Astrocyte of the cerebellum (primary cell): ENCODE measurements around the gene NOL11.

Source experiments
- DNase-seq: peaks from one replicate; pipeline ENCODE4 v3.0.0-alpha.2; 2011; ENCODE audit warnings: low read depth
- H3K4me3 ChIP-seq: 2 replicates; pipeline ENCODE4 v1.5.1; 2011; ENCODE audit warnings: mild to moderate bottlenecking, low read depth, low read length, moderate library complexity
- in situ Hi-C: cut with HindIII; loops from 2 replicates; pipeline ENCODE4 v1.10.0; 2017; ENCODE audit warnings: low sequenced_read_pairs
- TF ChIP-seq, protein P1 (sequence below): IDR thresholded peaks from 2 replicates; pipeline ENCODE4 v1.5.1; 2012; ENCODE audit warnings: low read length, low read depth, moderate library complexity, mild to moderate bottlenecking; ENCODE audit errors: missing control alignments

Gene NOL11

DNA sequence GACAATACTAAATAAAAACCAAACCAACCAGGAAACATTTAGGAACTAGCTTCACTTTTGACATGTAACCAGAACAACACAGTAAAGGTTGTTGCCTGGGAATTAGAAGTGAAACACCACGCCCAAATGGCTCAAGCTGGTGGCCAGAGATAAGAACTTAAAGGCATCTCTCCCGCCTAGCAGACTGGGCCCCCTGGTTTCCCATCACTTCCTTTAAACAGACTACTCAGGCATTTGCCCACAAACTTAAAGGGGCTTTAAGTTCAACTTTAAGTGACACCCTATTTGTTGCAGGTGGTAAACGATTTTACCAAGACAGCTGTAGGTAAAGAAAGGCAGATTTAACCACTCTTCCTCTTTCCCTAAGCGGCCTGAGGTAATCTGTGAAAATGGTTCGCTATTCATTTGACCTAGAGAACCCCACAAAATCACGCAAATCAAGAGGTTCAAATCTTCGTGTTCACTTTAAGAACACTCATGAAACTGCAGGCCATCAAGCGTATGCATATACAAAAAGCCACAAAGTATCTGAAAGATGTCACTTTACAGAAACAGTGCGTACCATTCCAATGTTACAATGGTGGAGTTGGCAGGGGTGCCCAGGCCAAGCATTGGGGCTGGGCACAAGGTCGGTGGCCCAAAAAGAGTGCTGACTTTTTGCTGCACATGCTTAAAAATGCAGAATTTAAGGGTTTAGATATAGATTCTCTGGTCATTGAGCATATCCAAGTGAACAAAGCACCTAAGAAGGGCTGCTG is 66.8 kb downstream of the NOL11 start:
- TF ChIP-seq, protein P1, sequence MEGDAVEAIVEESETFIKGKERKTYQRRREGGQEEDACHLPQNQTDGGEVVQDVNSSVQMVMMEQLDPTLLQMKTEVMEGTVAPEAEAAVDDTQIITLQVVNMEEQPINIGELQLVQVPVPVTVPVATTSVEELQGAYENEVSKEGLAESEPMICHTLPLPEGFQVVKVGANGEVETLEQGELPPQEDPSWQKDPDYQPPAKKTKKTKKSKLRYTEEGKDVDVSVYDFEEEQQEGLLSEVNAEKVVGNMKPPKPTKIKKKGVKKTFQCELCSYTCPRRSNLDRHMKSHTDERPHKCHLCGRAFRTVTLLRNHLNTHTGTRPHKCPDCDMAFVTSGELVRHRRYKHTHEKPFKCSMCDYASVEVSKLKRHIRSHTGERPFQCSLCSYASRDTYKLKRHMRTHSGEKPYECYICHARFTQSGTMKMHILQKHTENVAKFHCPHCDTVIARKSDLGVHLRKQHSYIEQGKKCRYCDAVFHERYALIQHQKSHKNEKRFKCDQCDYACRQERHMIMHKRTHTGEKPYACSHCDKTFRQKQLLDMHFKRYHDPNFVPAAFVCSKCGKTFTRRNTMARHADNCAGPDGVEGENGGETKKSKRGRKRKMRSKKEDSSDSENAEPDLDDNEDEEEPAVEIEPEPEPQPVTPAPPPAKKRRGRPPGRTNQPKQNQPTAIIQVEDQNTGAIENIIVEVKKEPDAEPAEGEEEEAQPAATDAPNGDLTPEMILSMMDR, result no peak
- no peak overlapping the region for H3K4me3 ChIP-seq
- DNase-seq, result no peak
- in situ Hi-C loops, result no loop called here

DNA sequence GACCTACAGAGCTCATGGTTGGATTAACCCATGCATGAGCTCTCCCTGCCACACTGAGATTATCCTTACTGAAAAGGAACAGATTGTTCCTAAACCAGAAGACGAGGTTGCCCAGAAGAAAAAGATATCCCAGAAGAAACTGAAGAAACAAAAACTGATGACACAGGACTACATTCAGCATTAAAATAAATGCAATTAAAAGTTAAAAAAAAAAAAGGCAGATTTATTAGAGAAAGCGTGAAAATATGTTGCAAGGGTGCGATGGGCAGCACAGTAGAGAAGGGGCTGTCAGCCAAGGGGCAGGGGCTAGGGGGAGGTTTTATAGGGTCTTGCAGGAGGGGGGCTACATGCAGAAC is 67.4 kb downstream of the NOL11 start:
- in situ Hi-C loops, result no loop called here
- DNase-seq, result no peak
- TF ChIP-seq, protein P1, result no peak
- H3K4me3 ChIP-seq, result no peak overlapping the region

DNA sequence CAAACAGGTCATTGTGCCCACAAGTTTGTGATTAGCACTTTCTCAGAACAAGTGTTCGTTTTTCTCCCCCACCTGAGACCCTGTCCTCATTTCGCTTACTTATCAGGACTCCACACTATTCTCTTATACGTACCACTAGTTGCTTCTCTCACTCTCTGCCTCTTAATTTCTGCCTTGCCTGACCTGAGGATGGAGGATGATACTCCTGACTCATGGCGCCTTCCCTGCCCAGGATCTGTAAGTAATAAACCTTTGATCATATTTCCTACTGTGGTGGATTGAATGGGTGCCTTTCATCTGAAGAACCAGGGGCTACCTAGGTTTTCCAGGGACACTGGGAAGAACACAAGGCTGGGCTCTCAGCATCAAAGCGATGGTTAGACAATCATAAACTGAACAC is 67.8 kb downstream of the NOL11 start:
- in situ Hi-C loops, result no loop called here
- TF ChIP-seq, protein P1, result no peak
- no peak for DNase-seq
- no peak overlapping the region for H3K4me3 ChIP-seq
